GM23338 (cell line): ENCODE results near the gene CELF4.

Experiments
- CTCF ChIP-seq, 2 experiments: fragments of 200-600 bp in 1 of 2; sonication (generic) in 1 of 2; conservative IDR thresholded peaks; 2 replicates each; pipeline versions ENCODE4 v1.5.1 to v1.6.1; 2016 to 2017; ENCODE audit warnings: antibody characterized with exemption in 2 of 2, low read depth in 2 of 2, mild to moderate bottlenecking in 2 of 2, moderate library complexity in 1 of 2
- EZH2 ChIP-seq: fragments of 200-600 bp; sonication (generic); IDR thresholded peaks from one replicate; pipeline ENCODE4 v1.8.0; 2017; ENCODE audit warnings: antibody characterized with exemption, mild to moderate bottlenecking, low read depth; ENCODE audit not compliant: unreplicated experiment
- POLR2AphosphoS5 ChIP-seq: IDR thresholded peaks from 2 replicates; pipeline ENCODE4 v1.6.1; 2016; ENCODE audit warnings: antibody characterized with exemption, low read depth

- TF ChIP-seq CTCF (conservative IDR thresholded peaks at IDR 0.05; ENCODE audit: low read depth in 2 of 2) (no peak), EZH2 (no peak), POLR2AphosphoS5 (no peak)
These were observed 313.9 kb downstream of the CELF4 start for GRCh38 chr18:37251679-37252078.
